ENCODE results near the gene GAB2.

DNA sequence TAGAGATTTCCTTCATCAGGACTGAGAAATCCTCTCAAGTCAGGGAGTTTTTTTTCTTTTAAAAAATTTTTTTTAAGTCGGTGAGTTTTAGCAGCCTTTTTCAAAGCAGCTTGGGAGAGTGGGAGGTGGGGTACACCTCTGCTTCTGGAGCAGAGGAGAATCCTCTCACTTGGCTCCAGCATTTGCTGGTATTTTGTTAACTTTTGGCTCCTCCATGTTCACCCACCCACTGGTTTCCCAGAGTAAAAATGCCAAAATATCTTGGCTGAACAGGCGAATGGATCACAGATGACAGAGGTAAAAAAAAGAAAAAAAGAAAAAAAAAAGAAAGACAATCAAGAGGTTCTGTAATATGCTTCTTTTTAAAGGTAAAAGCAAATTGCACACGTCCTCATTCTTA lies 68.0 kb downstream of the GAB2 start:
- no peak for TF ChIP-seq CTCF (IDR thresholded peaks at IDR 0.05)
- no peak for TF ChIP-seq POLR2A (IDR thresholded peaks at IDR 0.05; ENCODE audit: low read depth)
- TF ChIP-seq POLR2AphosphoS5 (IDR thresholded peaks at IDR 0.05), result no peak
- no peak for TF ChIP-seq EP300 (IDR thresholded peaks at IDR 0.05)
